ENCODE data around the gene LTBP1.

GRCh38 chr2:33210626-33211025 is 263.9 kb downstream of the LTBP1 start:
- TF ChIP-seq JUND (IDR thresholded peaks at IDR 0.05), result no peak
- TF ChIP-seq, protein P1, sequence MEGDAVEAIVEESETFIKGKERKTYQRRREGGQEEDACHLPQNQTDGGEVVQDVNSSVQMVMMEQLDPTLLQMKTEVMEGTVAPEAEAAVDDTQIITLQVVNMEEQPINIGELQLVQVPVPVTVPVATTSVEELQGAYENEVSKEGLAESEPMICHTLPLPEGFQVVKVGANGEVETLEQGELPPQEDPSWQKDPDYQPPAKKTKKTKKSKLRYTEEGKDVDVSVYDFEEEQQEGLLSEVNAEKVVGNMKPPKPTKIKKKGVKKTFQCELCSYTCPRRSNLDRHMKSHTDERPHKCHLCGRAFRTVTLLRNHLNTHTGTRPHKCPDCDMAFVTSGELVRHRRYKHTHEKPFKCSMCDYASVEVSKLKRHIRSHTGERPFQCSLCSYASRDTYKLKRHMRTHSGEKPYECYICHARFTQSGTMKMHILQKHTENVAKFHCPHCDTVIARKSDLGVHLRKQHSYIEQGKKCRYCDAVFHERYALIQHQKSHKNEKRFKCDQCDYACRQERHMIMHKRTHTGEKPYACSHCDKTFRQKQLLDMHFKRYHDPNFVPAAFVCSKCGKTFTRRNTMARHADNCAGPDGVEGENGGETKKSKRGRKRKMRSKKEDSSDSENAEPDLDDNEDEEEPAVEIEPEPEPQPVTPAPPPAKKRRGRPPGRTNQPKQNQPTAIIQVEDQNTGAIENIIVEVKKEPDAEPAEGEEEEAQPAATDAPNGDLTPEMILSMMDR (IDR thresholded peaks at IDR 0.05; ENCODE audit: low read depth, low read length, missing input control), result no peak
- TF ChIP-seq TAF1 (conservative IDR thresholded peaks at IDR 0.05), result no peak
- TF ChIP-seq SP1 (IDR thresholded peaks at IDR 0.05), result no peak
- TF ChIP-seq ATF3 (IDR thresholded peaks at IDR 0.05), result no peak
- TF ChIP-seq, protein P2, sequence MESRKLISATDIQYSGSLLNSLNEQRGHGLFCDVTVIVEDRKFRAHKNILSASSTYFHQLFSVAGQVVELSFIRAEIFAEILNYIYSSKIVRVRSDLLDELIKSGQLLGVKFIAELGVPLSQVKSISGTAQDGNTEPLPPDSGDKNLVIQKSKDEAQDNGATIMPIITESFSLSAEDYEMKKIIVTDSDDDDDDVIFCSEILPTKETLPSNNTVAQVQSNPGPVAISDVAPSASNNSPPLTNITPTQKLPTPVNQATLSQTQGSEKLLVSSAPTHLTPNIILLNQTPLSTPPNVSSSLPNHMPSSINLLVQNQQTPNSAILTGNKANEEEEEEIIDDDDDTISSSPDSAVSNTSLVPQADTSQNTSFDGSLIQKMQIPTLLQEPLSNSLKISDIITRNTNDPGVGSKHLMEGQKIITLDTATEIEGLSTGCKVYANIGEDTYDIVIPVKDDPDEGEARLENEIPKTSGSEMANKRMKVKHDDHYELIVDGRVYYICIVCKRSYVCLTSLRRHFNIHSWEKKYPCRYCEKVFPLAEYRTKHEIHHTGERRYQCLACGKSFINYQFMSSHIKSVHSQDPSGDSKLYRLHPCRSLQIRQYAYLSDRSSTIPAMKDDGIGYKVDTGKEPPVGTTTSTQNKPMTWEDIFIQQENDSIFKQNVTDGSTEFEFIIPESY (IDR thresholded peaks at IDR 0.05), result no peak
- TF ChIP-seq, protein P3, sequence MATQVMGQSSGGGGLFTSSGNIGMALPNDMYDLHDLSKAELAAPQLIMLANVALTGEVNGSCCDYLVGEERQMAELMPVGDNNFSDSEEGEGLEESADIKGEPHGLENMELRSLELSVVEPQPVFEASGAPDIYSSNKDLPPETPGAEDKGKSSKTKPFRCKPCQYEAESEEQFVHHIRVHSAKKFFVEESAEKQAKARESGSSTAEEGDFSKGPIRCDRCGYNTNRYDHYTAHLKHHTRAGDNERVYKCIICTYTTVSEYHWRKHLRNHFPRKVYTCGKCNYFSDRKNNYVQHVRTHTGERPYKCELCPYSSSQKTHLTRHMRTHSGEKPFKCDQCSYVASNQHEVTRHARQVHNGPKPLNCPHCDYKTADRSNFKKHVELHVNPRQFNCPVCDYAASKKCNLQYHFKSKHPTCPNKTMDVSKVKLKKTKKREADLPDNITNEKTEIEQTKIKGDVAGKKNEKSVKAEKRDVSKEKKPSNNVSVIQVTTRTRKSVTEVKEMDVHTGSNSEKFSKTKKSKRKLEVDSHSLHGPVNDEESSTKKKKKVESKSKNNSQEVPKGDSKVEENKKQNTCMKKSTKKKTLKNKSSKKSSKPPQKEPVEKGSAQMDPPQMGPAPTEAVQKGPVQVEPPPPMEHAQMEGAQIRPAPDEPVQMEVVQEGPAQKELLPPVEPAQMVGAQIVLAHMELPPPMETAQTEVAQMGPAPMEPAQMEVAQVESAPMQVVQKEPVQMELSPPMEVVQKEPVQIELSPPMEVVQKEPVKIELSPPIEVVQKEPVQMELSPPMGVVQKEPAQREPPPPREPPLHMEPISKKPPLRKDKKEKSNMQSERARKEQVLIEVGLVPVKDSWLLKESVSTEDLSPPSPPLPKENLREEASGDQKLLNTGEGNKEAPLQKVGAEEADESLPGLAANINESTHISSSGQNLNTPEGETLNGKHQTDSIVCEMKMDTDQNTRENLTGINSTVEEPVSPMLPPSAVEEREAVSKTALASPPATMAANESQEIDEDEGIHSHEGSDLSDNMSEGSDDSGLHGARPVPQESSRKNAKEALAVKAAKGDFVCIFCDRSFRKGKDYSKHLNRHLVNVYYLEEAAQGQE (IDR thresholded peaks at IDR 0.05), result no peak
- TF ChIP-seq EGR1 (IDR thresholded peaks at IDR 0.05; ENCODE audit: low read depth in 2 of 2), result no peak

Data from liver (tissue), 3 donors.